Ovary (tissue), 9 donors: ENCODE measurements around the gene RAP1GAP2. TPM values are rescaled to one million over a fixed set of nuclear protein-coding genes. Genes with fewer than 3 reads are reported as not detected.

Experiments used
- DNase-seq, 5 donors: peaks; one replicate each; pipeline ENCODE4 v3.0.0-alpha.2; 2019 to 2020
- H3K27ac ChIP-seq, 2 donors: fragments of 200-600 bp; one replicate each; pipeline versions ENCODE4 v1.5.1 to v1.8.0; 2019 to 2022
- H3K27me3 ChIP-seq: fragments of 200-600 bp; one replicate; pipeline ENCODE4 v1.8.0; 2022
- H3K36me3 ChIP-seq: fragments of 200-600 bp; sonication (generic); one replicate; pipeline ENCODE4 v1.5.1; 2019
- H3K4me1 ChIP-seq: one replicate; pipeline ENCODE4 v1.8.1; 2013; ENCODE audit warnings: mild to moderate bottlenecking, moderate library complexity; ENCODE audit not compliant: insufficient read depth
- H3K4me3 ChIP-seq: fragments of 200-600 bp; sonication (generic); one replicate; pipeline ENCODE4 v1.5.1; 2017
- H3K9me3 ChIP-seq, 2 donors: fragments of 200-600 bp in 1 of 2; sonication (generic) in 1 of 2; one replicate each; pipeline versions ENCODE4 v1.5.1 to v1.8.1; 2013 to 2019; ENCODE audit warnings: mild to moderate bottlenecking in 1 of 2, moderate library complexity in 1 of 2
- EP300 ChIP-seq: sonication (generic); formaldehyde crosslinking; IDR thresholded peaks from one replicate; pipeline ENCODE4 v1.6.1; 2017; ENCODE audit warnings: antibody characterized with exemption
- POLR2A ChIP-seq: fragments of 450-650 bp; IDR thresholded peaks from one replicate; pipeline ENCODE4 v1.6.1; 2017; ENCODE audit warnings: antibody characterized with exemption, mild to moderate bottlenecking, moderate library complexity
- WGBS, 3 donors: extraction: QIAGEN DNeasy Blood & Tissue Kit in 1 of 3; methylation state at CpG; one replicate each; pipeline versions ENCODE4 v1.1.5 to v1.1.7; 2013 to 2017; 5-methylcytosine and 5-hydroxymethylcytosine counted together
- intact Hi-C, 4 donors: fragments of 100-400 bp; cut with DNase I; formaldehyde crosslinking; loops; one replicate each; pipeline versions ENCODE4 v1.11.0 to v1.15.1; 2022 to 2023
- polyA plus RNA-seq, 2 donors: library from polyadenylated mRNA; stranded (reverse); fragments of 200-250 nt in 1 of 2; fragments of 350-450 nt in 1 of 2; fragmentation: Illumina TruSeq in 1 of 2; extraction: RNeasy Lipid Tissue Mini Kit (QIAGEN cat#74804) in 1 of 2; gene quantifications; one replicate each; pipeline ENCODE4 v1.2.3, GENCODE V29; 2013 to 2014
- total RNA-seq, 7 donors: library from RNA; depleted of rRNA in 2 of 7; stranded (reverse); fragments of >200 nt in 2 of 7; fragmentation: NEBNext Ultra II Directional in 3 of 7; extraction: Animal tissue kit (Norgen Biotek cat#: 25700) in 3 of 7; gene quantifications; one replicate each; pipeline versions ENCODE4 v1.1.0 to v1.2.4, GENCODE V29; 2016 to 2023
- TF ChIP-seq, protein P1 (sequence below), 3 donors: fragments of 450-650 bp in 2 of 3; fragments of 200-600 bp in 1 of 3; IDR thresholded peaks; one replicate each; pipeline versions ENCODE4 v1.5.1 to v1.8.0; 2016 to 2022; ENCODE audit warnings: antibody characterized with exemption in 3 of 3, mild to moderate bottlenecking in 1 of 3
- donor health status: DM: no; HTN: no; CAD: no; lungs with moderate emphysema.
- donor health status: DM: no; HTN: no; CAD: no.
- donor health status: Bipolar disorder and iron deficiency.
- donor health status: DM: yes; HTN: yes; CAD: no.
- donor health status: DM: no; HTN: no; CAD: no.
- donor health status: DM: yes; HTN: yes; CAD: no.

Gene RAP1GAP2
- total and polyA plus RNA-seq, 9 donors, result 4.3 to 15.4 (median 12.3) TPM

DNA sequence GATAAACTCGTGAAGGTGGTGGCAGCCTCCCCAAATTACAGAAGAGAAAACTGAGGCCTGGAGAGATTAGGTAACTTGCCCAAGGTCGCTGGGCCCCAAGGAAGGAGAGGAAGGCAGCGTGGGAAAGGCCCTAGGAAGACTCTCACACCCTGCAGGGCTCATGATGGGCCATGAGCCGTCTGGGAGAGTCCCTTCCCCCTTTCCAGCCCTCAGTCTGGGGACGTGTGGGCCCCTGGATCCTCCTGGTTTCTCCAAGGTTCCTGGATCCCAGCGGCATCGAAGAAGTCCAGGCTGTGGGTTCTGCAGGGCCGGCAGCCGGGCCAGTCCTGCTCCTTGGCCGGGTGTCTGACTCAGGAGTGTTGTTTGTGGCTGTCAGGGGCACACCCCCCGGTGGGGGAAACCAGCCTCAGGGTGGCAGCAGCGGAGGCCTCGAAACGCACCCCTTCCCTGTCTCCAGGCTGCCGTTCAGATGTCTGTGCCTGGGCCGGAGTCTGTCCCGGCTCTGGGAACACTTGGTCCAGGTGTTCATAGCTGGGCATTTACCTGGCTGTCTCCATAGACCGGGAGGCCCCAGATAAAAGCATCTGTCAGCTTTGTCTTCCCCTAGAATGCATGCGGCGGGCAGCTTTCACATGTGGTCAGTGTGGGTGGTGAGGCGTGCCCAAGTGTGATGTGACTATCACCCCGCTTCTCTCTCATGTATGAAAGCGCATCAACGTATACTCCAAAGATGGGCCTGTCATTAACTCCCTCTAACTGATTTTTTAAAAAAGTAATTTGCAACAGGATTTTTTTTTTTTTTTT is 3.7 kb upstream of the RAP1GAP2 start:
- Histone ChIP-seq H3K4me1 (no peaks in the 10 kb centered on the region), H3K4me3 (no peak overlapping the region), H3K9me3 (no peaks in the 10 kb centered on the region), H3K27ac (no peak overlapping the region), H3K36me3 (no peaks in the 10 kb centered on the region), H3K27me3 (no peaks in the 10 kb centered on the region)
- 53 to 64% (median 54%) methylated on average over 24 of the region's 24 CpGs for WGBS, 3 donors
- no peak for DNase-seq
- TF ChIP-seq EP300, result no peak
- TF ChIP-seq POLR2A, result no peak
- TF ChIP-seq, protein P1, sequence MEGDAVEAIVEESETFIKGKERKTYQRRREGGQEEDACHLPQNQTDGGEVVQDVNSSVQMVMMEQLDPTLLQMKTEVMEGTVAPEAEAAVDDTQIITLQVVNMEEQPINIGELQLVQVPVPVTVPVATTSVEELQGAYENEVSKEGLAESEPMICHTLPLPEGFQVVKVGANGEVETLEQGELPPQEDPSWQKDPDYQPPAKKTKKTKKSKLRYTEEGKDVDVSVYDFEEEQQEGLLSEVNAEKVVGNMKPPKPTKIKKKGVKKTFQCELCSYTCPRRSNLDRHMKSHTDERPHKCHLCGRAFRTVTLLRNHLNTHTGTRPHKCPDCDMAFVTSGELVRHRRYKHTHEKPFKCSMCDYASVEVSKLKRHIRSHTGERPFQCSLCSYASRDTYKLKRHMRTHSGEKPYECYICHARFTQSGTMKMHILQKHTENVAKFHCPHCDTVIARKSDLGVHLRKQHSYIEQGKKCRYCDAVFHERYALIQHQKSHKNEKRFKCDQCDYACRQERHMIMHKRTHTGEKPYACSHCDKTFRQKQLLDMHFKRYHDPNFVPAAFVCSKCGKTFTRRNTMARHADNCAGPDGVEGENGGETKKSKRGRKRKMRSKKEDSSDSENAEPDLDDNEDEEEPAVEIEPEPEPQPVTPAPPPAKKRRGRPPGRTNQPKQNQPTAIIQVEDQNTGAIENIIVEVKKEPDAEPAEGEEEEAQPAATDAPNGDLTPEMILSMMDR (IDR thresholded peaks at IDR 0.05), result no peak
- intact Hi-C loops, result no loop called here

DNA sequence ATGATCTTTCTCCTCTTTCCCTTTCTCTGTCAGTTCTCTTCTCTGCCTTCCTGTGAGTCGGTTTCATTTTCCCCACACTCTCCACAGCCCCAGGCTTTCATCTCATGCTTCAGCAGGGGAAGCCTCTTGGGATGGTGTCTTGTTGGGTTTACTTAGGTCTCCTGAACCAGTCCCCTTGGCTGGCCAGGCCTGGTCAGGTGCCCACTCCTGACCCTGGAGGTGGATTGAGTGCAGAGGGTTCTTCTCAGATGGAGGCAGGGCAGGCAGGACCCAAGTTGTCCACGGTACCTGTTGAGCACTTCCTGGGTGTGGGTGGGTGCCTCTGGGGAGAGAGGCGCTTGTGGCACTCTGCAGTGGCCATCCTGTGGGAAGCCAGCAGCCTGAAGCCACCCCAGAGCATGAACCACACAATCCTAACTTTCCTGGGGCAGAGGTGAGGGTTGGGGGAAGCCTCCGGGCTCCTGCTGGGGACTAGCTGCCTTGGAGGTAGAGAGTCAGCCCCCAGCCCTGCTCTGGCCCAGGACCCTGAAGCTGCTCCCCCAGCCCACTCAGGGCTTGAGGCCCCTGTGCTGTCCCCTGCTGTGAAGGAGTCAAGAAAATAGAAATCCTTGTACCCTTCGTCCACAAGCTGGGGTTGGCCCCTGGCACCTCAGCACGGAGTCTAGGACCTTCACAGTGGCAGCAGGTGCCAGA is 2.0 kb upstream of the RAP1GAP2 start:
- Histone ChIP-seq H3K4me1 (no peaks in the 10 kb centered on the region), H3K9me3 (no peaks in the 10 kb centered on the region), H3K27ac (no peak overlapping the region), H3K4me3 (no peak overlapping the region), H3K36me3 (no peaks in the 10 kb centered on the region), H3K27me3 (no peaks in the 10 kb centered on the region)
- no peak for TF ChIP-seq POLR2A
- TF ChIP-seq, protein P1 (IDR thresholded peaks at IDR 0.05), result no peak
- TF ChIP-seq EP300, result no peak
- 76 to 82% (median 79%) methylated on average over 6 of the region's 6 CpGs for WGBS, 3 donors
- intact Hi-C loops, result no loop called here
- no peak for DNase-seq

DNA sequence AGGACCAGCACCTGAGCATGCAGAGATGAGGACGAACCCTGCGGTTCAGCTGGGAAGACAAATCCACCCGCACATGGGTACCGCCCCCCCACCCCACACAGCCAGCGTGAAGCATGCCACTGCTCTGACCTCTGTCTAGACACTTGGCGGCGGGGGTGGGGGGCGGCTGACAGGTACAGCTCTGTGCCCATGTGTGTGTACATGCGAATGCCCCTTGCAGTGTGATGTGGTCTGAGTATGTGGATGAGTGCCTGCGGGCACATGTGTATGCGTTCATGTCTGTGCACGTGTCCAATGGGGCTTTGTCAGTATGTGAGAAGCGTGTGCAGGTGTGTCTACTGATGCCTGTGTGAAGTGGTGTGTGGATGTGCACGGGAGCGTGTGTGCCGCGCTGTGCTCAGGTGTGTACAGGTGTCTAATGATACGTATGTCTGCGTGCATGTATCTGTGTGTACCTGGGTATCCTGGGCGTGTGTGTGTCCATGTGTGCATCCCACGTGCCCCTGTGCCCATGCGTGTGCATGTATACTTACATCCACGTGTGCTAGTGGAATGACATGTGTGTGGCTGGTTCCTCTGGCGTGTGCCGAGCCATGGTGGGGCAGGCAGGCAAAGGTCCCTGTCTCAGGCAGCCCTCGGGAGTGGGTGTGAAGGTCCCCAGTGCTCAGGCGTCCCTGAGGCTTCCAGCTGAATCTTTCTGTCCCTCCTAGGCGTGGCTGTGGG is 636 bp upstream of the RAP1GAP2 start:
- Histone ChIP-seq H3K36me3 (no peaks in the 10 kb centered on the region), H3K4me3 (no peak overlapping the region), H3K27me3 (no peaks in the 10 kb centered on the region), H3K4me1 (no peaks in the 10 kb centered on the region), H3K27ac (no peak overlapping the region), H3K9me3 (no peaks in the 10 kb centered on the region)
- 77 to 83% (median 82%) methylated on average over 25 to 28 of the region's 28 CpGs for WGBS, 3 donors
- TF ChIP-seq POLR2A (no peak), EP300 (no peak)
- TF ChIP-seq, protein P1 (IDR thresholded peaks at IDR 0.05), result no peak
- DNase-seq, result no peak
- intact Hi-C loops, result no loop called here

DNA sequence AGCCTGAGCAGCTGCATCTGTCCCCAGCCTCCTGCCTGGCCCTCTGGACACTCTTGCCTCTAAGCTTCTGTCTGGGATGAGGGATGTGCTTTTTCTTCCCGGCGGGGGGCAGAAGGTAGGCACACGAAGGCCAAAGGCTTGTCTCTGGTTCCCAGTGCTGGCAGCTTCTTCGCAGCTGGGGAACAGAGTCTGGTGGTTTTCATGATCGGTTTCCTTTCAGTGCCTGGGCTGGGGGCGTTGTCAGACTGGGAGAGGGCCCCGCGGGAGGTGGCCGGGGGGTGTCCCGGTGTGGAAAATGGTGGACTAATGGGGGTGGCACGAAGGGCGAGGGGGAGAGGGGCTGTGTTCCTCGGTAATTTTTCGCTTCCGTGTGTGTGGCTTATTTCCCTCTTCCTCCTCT is 988 bp downstream of the RAP1GAP2 start:
- DNase-seq, result no peak
- Histone ChIP-seq H3K27ac (no peak overlapping the region), H3K36me3 (no peaks in the 10 kb centered on the region), H3K4me1 (no peaks in the 10 kb centered on the region), H3K4me3 (no peak overlapping the region), H3K27me3 (no peaks in the 10 kb centered on the region), H3K9me3 (no peaks in the 10 kb centered on the region)
- TF ChIP-seq EP300 (no peak), POLR2A (no peak)
- TF ChIP-seq, protein P1 (IDR thresholded peaks at IDR 0.05), result no peak
- intact Hi-C loops, result no loop called here
- 61 to 70% (median 61%) methylated on average over 15 of the region's 15 CpGs for WGBS, 3 donors
